ENCODE data around the gene RFTN1.
"Not testable (repeated sequence)": the region's sequence is repeated elsewhere in the genome, so short reads cannot be mapped to it uniquely, and the experiment has no call there.

Gene RFTN1

GRCh38 chr3:16332904-16333426, 180.5 kb downstream of the RFTN1 start:
- no peak for DNase-seq (ENCODE audit: low read depth in 2 of 2, low spot score in 1 of 2)

DNA sequence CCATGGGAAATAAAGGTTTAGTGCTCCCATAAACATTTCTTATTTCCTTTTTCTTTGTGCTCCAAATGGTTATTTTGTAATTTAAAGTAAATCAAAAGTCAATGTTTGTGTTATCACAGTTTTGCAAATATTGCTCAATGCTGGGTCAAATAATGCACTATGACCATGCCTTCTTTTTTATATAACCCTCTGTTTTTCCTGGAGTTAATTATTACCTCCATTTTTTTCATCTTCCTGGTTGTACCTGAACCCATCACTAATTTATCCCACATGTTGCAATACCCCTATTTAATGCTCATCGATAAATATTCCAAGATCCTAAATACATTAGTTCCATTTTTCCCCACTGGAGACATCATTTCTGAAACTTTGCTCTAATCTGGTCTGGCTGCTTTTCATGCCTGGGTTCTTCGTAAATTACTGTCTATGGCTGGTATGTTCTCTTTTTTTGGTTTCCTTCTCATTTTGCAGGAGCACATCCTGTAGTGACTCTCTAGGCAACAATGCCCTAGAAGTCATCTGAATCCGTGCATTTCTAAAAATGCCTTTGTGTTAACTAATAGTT, 182.1 kb downstream of the RFTN1 start:
- no peak for DNase-seq (ENCODE audit: low read depth in 2 of 2, low spot score in 1 of 2)

GRCh38 chr3:16330351-16330750, 183.1 kb downstream of the RFTN1 start:
- no peak for DNase-seq (ENCODE audit: low read depth in 2 of 2, low spot score in 1 of 2)

DNA sequence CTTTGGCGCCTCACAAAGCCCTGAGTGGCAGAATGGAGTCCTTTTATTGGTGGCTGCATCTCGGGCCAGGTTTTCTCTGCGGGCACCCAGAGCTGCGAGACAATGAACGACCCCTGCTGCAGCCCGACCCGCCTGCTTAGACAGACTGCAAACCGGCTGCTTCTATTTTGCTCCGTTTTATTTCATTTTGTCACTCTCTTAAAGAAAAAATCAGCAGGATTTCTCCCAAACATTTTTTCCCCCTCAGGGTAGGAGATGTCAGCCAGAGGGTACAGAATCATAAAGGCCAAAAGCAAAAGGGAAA, 183.7 kb downstream of the RFTN1 start:
- no peak for DNase-seq (ENCODE audit: low read depth in 2 of 2, low spot score in 1 of 2)

DNA sequence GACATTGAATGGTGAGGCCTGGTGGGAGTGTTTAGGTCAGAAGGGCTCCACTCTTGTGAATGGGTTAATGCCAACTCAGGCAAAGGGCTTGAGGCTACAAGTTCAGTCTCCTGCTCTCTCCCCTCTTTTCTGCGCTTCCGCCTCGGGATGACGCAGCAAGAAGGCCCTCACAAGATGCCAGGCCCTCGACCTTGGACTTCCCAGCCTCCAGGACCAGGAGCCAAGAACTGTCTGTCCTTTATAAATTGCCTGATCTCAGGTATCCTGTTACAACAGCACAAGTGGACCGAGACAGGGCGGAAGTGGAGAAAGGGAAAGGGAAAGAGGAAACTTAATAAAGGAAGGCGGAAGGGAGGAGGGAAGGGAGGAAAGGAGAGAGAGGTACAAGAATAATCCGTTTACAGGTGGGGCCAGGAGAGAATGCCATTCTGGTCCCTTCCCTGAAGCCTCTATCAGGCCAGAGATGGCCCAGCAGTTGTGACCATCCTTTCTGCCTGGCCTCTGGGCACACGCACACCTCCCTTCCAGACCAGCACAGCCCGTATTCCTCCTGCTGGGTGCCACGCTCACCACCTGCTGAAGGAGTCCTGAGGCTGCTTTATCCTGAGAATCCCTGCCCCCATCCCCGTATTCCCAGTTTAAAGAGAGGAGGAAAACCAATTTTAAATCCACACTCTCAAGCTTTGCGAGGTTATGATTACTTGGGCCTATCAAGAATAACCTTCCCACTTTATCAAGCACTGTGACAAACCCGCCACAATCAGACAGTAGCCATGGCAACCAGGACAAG, 184.3 kb downstream of the RFTN1 start:
- DNase-seq (ENCODE audit: low read depth in 2 of 2, low spot score in 1 of 2): no peak

- DNase-seq (ENCODE audit: low read depth in 2 of 2, low spot score in 1 of 2): no peak
Observed at GRCh38 chr3:16328124-16328523, 185.4 kb downstream of the RFTN1 start.

GRCh38 chr3:16326724-16327349, 186.7 kb downstream of the RFTN1 start:
- DNase-seq (ENCODE audit: low read depth in 2 of 2, low spot score in 1 of 2): no peak

DNA sequence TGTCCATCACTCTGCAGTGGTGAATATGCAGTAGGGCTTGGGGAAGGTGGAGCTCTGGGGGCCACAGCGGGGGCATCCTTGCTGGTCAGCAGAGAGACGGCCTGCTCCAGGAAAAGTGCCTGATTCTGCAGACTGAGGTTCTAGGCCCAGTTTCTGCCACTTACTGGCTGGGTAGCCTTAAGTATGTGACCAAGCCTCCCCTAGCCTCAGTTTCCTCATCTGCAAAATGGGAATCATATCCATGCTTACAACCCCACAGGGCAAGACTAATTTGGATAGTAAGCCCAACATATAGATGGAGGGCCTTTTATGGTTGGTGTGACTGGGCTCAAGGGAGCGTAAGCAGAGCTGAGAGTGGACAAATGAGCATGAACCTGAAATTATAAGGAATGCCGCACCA, 187.6 kb downstream of the RFTN1 start:
- no peak for DNase-seq (ENCODE audit: low read depth in 2 of 2, low spot score in 1 of 2)

- no peak for DNase-seq (ENCODE audit: low read depth in 2 of 2, low spot score in 1 of 2)
Observed at GRCh38 chr3:16323737-16324136, 189.8 kb downstream of the RFTN1 start.

DNA sequence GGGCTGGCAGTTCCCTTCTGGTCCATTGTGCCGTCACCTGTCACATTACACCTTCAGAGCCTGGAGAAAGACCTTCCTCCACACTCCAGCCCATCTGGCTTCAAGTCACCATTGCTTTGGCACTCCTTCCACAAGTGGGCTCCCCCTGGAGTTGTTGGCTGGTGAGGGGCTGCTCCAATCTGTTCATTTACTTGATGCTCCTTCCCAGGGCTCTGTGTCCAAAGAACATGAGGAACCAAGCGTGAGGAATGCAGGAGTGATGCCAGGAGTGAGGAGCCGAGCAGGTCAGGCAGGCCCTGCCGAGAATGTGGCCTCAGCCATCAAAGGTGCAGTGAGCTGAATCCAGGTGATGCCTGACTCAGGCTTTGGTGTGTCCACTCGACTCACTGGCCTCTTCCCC, 191.3 kb downstream of the RFTN1 start:
- DNase-seq (ENCODE audit: low read depth in 2 of 2, low spot score in 1 of 2): no peak

GRCh38 chr3:16320711-16321110, 192.8 kb downstream of the RFTN1 start:
- DNase-seq (ENCODE audit: low read depth in 2 of 2, low spot score in 1 of 2): no peak

DNA sequence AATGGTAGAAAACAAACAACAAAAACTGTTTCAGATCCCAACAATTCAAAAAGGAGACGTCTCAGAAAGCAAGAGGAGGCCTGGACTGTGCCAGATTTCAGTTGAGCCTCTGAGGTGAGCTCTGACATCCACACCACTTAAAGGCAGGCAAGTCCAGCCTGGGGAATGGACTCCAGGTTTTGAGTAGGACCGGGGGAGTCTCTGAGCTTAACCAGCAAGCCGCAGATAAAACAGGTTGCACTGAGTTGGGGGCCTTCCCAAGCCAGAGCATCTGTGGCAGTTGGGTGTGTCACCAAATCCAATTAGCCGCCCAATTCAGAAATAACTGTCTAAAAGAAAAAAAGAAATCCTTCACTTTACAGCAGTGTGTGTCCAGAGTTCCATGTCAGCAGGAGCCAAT, 193.8 kb downstream of the RFTN1 start:
- no peak for DNase-seq (ENCODE audit: low read depth in 2 of 2, low spot score in 1 of 2)

- DNase-seq (ENCODE audit: low read depth in 2 of 2, low spot score in 1 of 2): peak; percentile 54 to 63
Observed at GRCh38 chr3:16319307-16319706, 194.2 kb downstream of the RFTN1 start.

DNA sequence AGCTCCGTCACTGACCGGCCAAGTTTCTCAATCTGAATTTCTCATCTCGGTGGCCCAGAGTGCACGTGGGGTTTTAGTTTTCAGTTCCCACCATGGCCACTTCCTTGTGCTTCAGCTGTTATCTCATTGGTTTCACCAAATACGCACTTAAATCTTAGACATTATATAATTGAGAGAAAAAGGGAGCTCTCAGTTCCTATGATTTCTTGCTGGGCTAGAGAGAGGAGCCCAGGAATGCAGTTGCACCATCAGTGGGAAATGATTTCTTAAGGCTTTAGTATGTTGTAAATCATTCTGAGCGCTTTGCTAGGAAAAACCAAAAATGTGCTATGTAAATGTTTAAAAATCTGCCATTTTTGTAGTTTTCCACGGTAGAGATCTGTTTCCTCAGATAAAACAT, 195.3 kb downstream of the RFTN1 start:
- no peak for DNase-seq (ENCODE audit: low read depth in 2 of 2, low spot score in 1 of 2)

GRCh38 chr3:16317561-16317945, 195.9 kb downstream of the RFTN1 start:
- no peak for DNase-seq (ENCODE audit: low read depth in 2 of 2, low spot score in 1 of 2)

DNA sequence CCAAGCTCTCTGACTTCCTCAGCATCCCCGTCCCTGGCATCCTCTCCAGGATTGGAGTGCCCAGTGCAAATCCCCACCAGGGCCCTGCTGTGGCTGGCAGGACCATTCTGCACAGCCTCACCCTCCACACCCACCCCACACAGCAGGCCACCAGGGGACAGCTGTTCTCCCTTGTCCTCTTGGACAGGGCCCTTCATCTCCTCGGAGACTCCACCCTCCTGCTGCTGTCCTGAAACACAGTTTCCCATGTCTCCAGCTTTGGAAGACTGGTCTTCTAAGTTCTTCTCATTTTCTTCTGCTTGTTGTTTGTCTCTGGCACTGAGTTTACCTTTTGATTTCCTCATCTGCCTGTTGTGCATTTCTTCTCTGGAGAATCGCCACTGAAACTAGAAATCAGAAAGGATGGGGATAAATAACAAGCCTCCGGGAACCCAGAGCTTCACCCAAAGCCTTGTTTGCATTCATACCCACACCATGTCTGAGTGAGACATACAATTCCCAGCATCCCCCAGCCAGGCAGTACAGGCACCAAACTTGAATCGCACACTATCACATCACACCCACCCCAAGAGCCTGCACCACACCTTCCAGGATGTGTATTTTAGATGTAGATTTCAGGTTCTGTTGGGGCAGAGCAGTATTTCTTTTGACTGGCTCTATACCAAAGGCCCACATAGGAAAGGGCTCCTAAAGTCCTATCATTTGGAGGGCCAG, 196.5 kb downstream of the RFTN1 start:
- DNase-seq (ENCODE audit: low read depth in 2 of 2, low spot score in 1 of 2): no peak

DNA sequence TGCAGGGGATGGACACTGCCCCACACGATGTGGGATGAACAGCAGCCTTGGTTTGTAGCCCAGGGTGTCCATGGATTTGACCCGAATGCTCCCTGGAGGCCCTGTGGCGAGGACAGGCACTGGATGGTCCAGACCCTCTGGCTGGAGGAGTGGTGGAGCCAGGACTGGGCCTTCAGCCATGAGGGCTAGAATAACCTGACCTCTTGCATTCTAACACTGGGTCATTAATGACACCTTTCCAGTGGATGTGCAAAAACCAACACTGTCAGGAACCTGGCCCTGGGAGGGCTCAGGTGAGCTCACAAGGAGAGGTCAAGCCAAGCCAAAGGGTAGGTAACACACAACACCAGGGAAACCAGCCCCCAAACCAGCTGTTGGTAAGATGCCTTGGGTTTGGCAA, 197.1 kb downstream of the RFTN1 start:
- DNase-seq (ENCODE audit: low read depth in 2 of 2, low spot score in 1 of 2): no peak

GRCh38 chr3:16315623-16316022, 197.9 kb downstream of the RFTN1 start:
- no peak for DNase-seq (ENCODE audit: low read depth in 2 of 2, low spot score in 1 of 2)

- DNase-seq (ENCODE audit: low read depth in 2 of 2, low spot score in 1 of 2): no peak
Observed at GRCh38 chr3:16313886-16314645, 199.4 kb downstream of the RFTN1 start.

GRCh38 chr3:16311960-16312451, 201.5 kb downstream of the RFTN1 start:
- DNase-seq (ENCODE audit: low read depth in 2 of 2, low spot score in 1 of 2): no peak

DNA sequence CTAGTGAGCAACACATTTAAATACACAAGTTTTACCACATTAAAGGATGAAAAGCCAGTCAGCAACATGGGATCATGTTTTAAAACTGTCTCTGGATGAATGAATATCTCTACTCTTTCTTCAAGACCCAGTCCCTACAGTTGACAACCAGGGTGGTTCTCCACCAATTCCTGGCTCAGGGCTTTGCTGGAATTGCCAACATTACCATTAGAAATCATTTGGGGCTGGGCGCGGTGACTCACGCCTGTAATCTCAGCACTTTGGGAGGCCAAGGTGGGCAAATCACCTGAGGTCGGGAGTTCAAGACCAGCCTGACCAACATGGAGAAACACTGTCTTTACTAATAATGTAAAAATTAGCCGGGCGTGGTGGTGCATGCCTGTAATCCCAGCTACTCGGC, 203.0 kb downstream of the RFTN1 start:
- DNase-seq (ENCODE audit: low read depth in 2 of 2, low spot score in 1 of 2): not testable (repeated sequence)
